ENCODE results near the gene PTPRCAP. TPM values are rescaled to one million over a fixed set of nuclear protein-coding genes. Genes with fewer than 3 reads are reported as not detected.

The PTPRCAP gene
- total and polyA plus RNA-seq, 9 of the 15 experiments (the other 6 are each of a cell fraction or from before 2014, with no cell fraction given): 0.22 to 2.0 (median 1.1) TPM; not detected in 4

GRCh38 chr11:67428052-67429001, 9.2 kb downstream of the PTPRCAP start, which contains the start of gene RPS6KB2:
RPS6KB2 (plus strand) TSS chr11:67428494; CDS start chr11:67428546, 52 bp downstream.
- peak; percentile 96 for FAIRE-seq
- BruUV-seq (replicated peaks): no TSS peak
- TF ChIP-seq MTF1 (CRISPR knock-in tag; IDR thresholded peaks at IDR 0.05; ENCODE audit: borderline replicate concordance) (no peak), RUNX1 (IDR thresholded peaks at IDR 0.05; ENCODE audit: low read depth) (no peak; the same call in 1 of the 2 replicates), CBX5 (IDR thresholded peaks at IDR 0.05; ENCODE audit: borderline replicate concordance, low read depth) (no peak), POLR2A (conservative IDR thresholded peaks at IDR 0.05) (peak; percentile 89), PPARD (CRISPR knock-in tag; IDR thresholded peaks at IDR 0.05) (no peak), CREB1 (IDR thresholded peaks at IDR 0.05) (peak; percentile 100), CREB1 (CRISPR knock-in tag; IDR thresholded peaks at IDR 0.05) (peak; percentile 100), ADNP (tag; IDR thresholded peaks at IDR 0.05) (no peak), ETS2 (tag; IDR thresholded peaks at IDR 0.05; ENCODE audit: borderline replicate concordance, poor library complexity, severe bottlenecking) (no peak), BCLAF1 (IDR thresholded peaks at IDR 0.05; ENCODE audit: borderline replicate concordance in 1 of 2, control insufficient read depth in 1 of 2, low read depth in 2 of 2, low read length in 1 of 2) (no peak), HNRNPH1 (optimal IDR thresholded peaks at IDR 0.05; ENCODE audit: low read depth, low read length) (no peak), SP1 (CRISPR knock-in tag; IDR thresholded peaks at IDR 0.05) (peak; percentile 91), NFIC (IDR thresholded peaks at IDR 0.05) (0 out of 2 replicates have a peak, but pooled peaks have one; percentile 12), ZNF197 (CRISPR knock-in tag; IDR thresholded peaks at IDR 0.05; ENCODE audit: low read depth) (peak; percentile 78; the same call in 1 of the 2 replicates), PHF20 (IDR thresholded peaks at IDR 0.05; ENCODE audit: partially characterized antibody) (peak; percentile 95), POLR2H (tag; IDR thresholded peaks at IDR 0.05; ENCODE audit: low read depth) (no peak), ZNF23 (CRISPR knock-in tag; IDR thresholded peaks at IDR 0.05) (no peak), ZKSCAN3 (CRISPR knock-in tag; IDR thresholded peaks at IDR 0.05) (no peak), IRF2 (CRISPR knock-in tag; IDR thresholded peaks at IDR 0.05) (no peak), NR2C1 (IDR thresholded peaks at IDR 0.05) (peak; percentile 39; the same call in 1 of the 2 replicates), NR2C1 (tag; IDR thresholded peaks at IDR 0.05) (peak; percentile 78)

More at GRCh38 chr11:67428052-67429001, 9.2 kb downstream of the PTPRCAP start, which contains the start of gene RPS6KB2:
- POLR2A ChIA-PET: interaction anchor here (0.6 to 3.6 kb wide), 9 partner anchors 8 to 200 kb away, joined by 3 to 21 read pairs (median 3); partner anchors contain the start of gene PTPRCAP
- Histone ChIP-seq H3K36me3 (ENCODE audit: control insufficient read depth, insufficient read depth, low read length) (peaks cover 41% of the 10 kb centered on the region; the same call in 2 of the 3 replicates), H3K4me3 (peak within 1 kb of the TSS; percentile 83), H2AFZ (ENCODE audit: low read depth, low read length) (peak within 1 kb of the TSS; percentile 93), H3K9ac (ENCODE audit: insufficient read depth in 1 of 2, low read depth in 2 of 2, low read length in 2 of 2) (peak within 1 kb of the TSS; percentile 91 to 97), H3K79me2 (ENCODE audit: control insufficient read depth, insufficient read depth, low read length) (peaks cover 25% of the 10 kb centered on the region), H3K4me1 (replicated peaks in 1 of 2; ENCODE audit: control insufficient read depth in 2 of 2, insufficient read depth in 2 of 2, low read length in 2 of 2) (peaks cover 9 to 43% of the 10 kb centered on the region in 2 experiments; a peak in 4 of 5 replicates), H3K4me2 (ENCODE audit: insufficient read depth, low read length) (peak within 1 kb of the TSS; percentile 93), H3K27me3 (ENCODE audit: control insufficient read depth in 2 of 2, insufficient read depth in 2 of 2, low read length in 2 of 2) (no peaks in the 10 kb centered on the region), H4K20me1 (replicated peaks; ENCODE audit: control insufficient read depth, insufficient read depth, low read length) (no peaks in the 10 kb centered on the region), H3K9me3 (replicated peaks; ENCODE audit: control insufficient read depth, insufficient read depth, low read depth, low read length) (no peaks in the 10 kb centered on the region), H3K9me1 (ENCODE audit: control insufficient read depth, insufficient read depth, low read length) (peaks cover 4% of the 10 kb centered on the region), H3K27ac (ENCODE audit: extremely low read depth, low read depth, low read length) (peak within 1 kb of the TSS; percentile 78)
- CTCF ChIA-PET (ENCODE audit: low intra/inter-chr PET ratio): interaction anchor here (1.6 kb wide), 1 partner anchor 27 kb away, joined by 3 read pairs; no protein-coding TSS in a partner anchor
- ATAC-seq (peak; percentile 92), DNase-seq (ENCODE audit: extremely low read depth in 1 of 4, low spot score in 3 of 4) (peak; percentile 96 to 99 (median 98))
- intact Hi-C loops (cut with micrococcal nuclease) (loop anchor here (5.0 kb wide), 1 partner anchor 79 kb away; the partner anchor contains the start of genes CDK2AP2 and PITPNM1), in situ Hi-C loops (cut with MboI) (no loop called here)
- WGBS (ENCODE audit: insufficient coverage, low coverage, missing lambda C conversion rate): 7% methylated on average over 63 of the region's 68 CpGs
